ENCODE data around the gene PILRA.

- TF ChIP-seq CTCF (conservative IDR thresholded peaks at IDR 0.05 in 1 of 2, IDR thresholded peaks at IDR 0.05 in 1 of 2; ENCODE audit: extremely low read depth in 1 of 2, insufficient read depth in 1 of 2, low read depth in 1 of 2, low read length in 2 of 2), result no peak
- no peak for TF ChIP-seq EZH2 (IDR thresholded peaks at IDR 0.05; ENCODE audit: borderline replicate concordance, low read length)
These were observed 53.2 kb downstream of the PILRA start for GRCh38 chr7:100426516-100426915.

All from mammary epithelial cell (primary cell).